ENCODE results near the gene TTF2.

Gene TTF2

GRCh38 chr1:117034791-117035290 lies 25.3 kb upstream of the TTF2 start:
- no peak for TF ChIP-seq CTCF (IDR thresholded peaks at IDR 0.05)
- intact Hi-C loops (cut with DNase I; ENCODE audit: low total_unique reads): no loop called here
- no peaks in the 10 kb centered on the region for H3K36me3 ChIP-seq
- no peaks in the 10 kb centered on the region for H3K9me3 ChIP-seq
- H3K4me1 ChIP-seq: no peaks in the 10 kb centered on the region
- DNase-seq: no peak
- no peak overlapping the region for H3K27ac ChIP-seq
- no peaks in the 10 kb centered on the region for H3K27me3 ChIP-seq
- no peak overlapping the region for H3K4me3 ChIP-seq

- no peaks in the 10 kb centered on the region for H3K36me3 ChIP-seq
- H3K4me3 ChIP-seq: no peak overlapping the region
- H3K27me3 ChIP-seq: no peaks in the 10 kb centered on the region
- intact Hi-C loops (cut with DNase I; ENCODE audit: low total_unique reads): no loop called here
- no peak overlapping the region for H3K27ac ChIP-seq
- no peak for DNase-seq
- H3K9me3 ChIP-seq: no peaks in the 10 kb centered on the region
- TF ChIP-seq CTCF (IDR thresholded peaks at IDR 0.05): no peak
- H3K4me1 ChIP-seq: no peaks in the 10 kb centered on the region
Observed at GRCh38 chr1:117036018-117036461, 24.1 kb upstream of the TTF2 start.

GRCh38 chr1:117037802-117038201 lies 22.3 kb upstream of the TTF2 start:
- H3K4me3 ChIP-seq: no peak overlapping the region
- intact Hi-C loops (cut with DNase I; ENCODE audit: low total_unique reads): no loop called here
- no peak overlapping the region for H3K27ac ChIP-seq
- TF ChIP-seq CTCF (IDR thresholded peaks at IDR 0.05): no peak
- no peak for DNase-seq
- no peaks in the 10 kb centered on the region for H3K4me1 ChIP-seq
- no peaks in the 10 kb centered on the region for H3K27me3 ChIP-seq
- no peaks in the 10 kb centered on the region for H3K9me3 ChIP-seq
- no peaks in the 10 kb centered on the region for H3K36me3 ChIP-seq

- Histone ChIP-seq H3K27ac (no peak overlapping the region), H3K4me1 (no peaks in the 10 kb centered on the region), H3K4me3 (no peak overlapping the region), H3K27me3 (no peaks in the 10 kb centered on the region), H3K36me3 (no peaks in the 10 kb centered on the region), H3K9me3 (no peaks in the 10 kb centered on the region)
- no peak for TF ChIP-seq CTCF (IDR thresholded peaks at IDR 0.05)
- intact Hi-C loops (cut with DNase I; ENCODE audit: low total_unique reads): no loop called here
- no peak for DNase-seq
Observed at GRCh38 chr1:117038236-117038635, 21.9 kb upstream of the TTF2 start.

- Histone ChIP-seq H3K4me3 (no peak overlapping the region), H3K9me3 (no peaks in the 10 kb centered on the region), H3K27ac (no peak overlapping the region), H3K4me1 (no peaks in the 10 kb centered on the region), H3K36me3 (no peaks in the 10 kb centered on the region), H3K27me3 (no peaks in the 10 kb centered on the region)
- intact Hi-C loops (cut with DNase I; ENCODE audit: low total_unique reads): no loop called here
- no peak for DNase-seq
- TF ChIP-seq CTCF (IDR thresholded peaks at IDR 0.05): no peak
Observed at GRCh38 chr1:117044217-117044616, 15.9 kb upstream of the TTF2 start.

GRCh38 chr1:117045644-117046043 lies 14.5 kb upstream of the TTF2 start:
- no peak overlapping the region for H3K27ac ChIP-seq
- no peak overlapping the region for H3K4me3 ChIP-seq
- no peaks in the 10 kb centered on the region for H3K27me3 ChIP-seq
- H3K4me1 ChIP-seq: no peaks in the 10 kb centered on the region
- no peaks in the 10 kb centered on the region for H3K36me3 ChIP-seq
- DNase-seq: no peak
- intact Hi-C loops (cut with DNase I; ENCODE audit: low total_unique reads): no loop called here
- TF ChIP-seq CTCF (IDR thresholded peaks at IDR 0.05): no peak
- no peaks in the 10 kb centered on the region for H3K9me3 ChIP-seq
